ENCODE data around the gene SPTLC3. TPM values are rescaled to one million over a fixed set of nuclear protein-coding genes. Genes with fewer than 3 reads are reported as not detected.

Gene SPTLC3
- total and polyA plus RNA-seq, 2 experiments from 2014 or later = 0.52 to 0.66 TPM

- Mint-ChIP-seq H3K36me3 (ENCODE audit: low read depth) (no peaks in the 10 kb centered on the region), H3K9me3 (no peaks in the 10 kb centered on the region), H3K4me3 (no peak overlapping the region), H3K27me3 (ENCODE audit: insufficient read depth, low read depth, poor library complexity) (peaks cover 2% of the 10 kb centered on the region), H3K27ac (no peak overlapping the region), H3K4me1 (peaks cover 5% of the 10 kb centered on the region)
- H3K27ac ChIP-seq (ENCODE audit: low read depth) = no peak overlapping the region
- H3K27me3 ChIP-seq (ENCODE audit: insufficient read depth) = no peaks in the 10 kb centered on the region
- no peak for DNase-seq (ENCODE audit: low spot score)
- TF ChIP-seq ZNF462 (CRISPR knock-in tag; IDR thresholded peaks at IDR 0.05) (no peak), CTCF (conservative IDR thresholded peaks at IDR 0.05; ENCODE audit: low read depth in 2 of 2) (no peak), REST (IDR thresholded peaks at IDR 0.05; ENCODE audit: unreplicated experiment) (no peak), CREB1 (CRISPR knock-in tag; IDR thresholded peaks at IDR 0.05; ENCODE audit: low read depth) (no peak), NANOG (IDR thresholded peaks at IDR 0.05; ENCODE audit: borderline replicate concordance) (no peak), EZH2 (IDR thresholded peaks at IDR 0.05; ENCODE audit: low read depth, unreplicated experiment) (no peak), EZH2phosphoT487 (IDR thresholded peaks at IDR 0.05; ENCODE audit: unreplicated experiment) (no peak), JUNB (IDR thresholded peaks at IDR 0.05; ENCODE audit: unreplicated experiment) (no peak), ETS1 (IDR thresholded peaks at IDR 0.05) (no peak), ZNF331 (CRISPR knock-in tag; IDR thresholded peaks at IDR 0.05; ENCODE audit: low read depth) (no peak), STAT1 (IDR thresholded peaks at IDR 0.05; ENCODE audit: unreplicated experiment) (no peak), POLR2AphosphoS5 (IDR thresholded peaks at IDR 0.05; ENCODE audit: low read depth) (no peak), ZNF114 (CRISPR knock-in tag; IDR thresholded peaks at IDR 0.05) (no peak)
- no peak overlapping the region for H3K4me2 ChIP-seq
- H3K4me3 ChIP-seq = no peak overlapping the region
- no peak for ATAC-seq
- H4K20me1 ChIP-seq (replicated peaks; ENCODE audit: insufficient read depth) = no peaks in the 10 kb centered on the region
- H3K36me3 ChIP-seq (ENCODE audit: insufficient read depth) = no peaks in the 10 kb centered on the region
- H3K4me1 ChIP-seq (ENCODE audit: insufficient read depth) = peaks cover 9% of the 10 kb centered on the region; the same call in 1 of the 2 replicates
- no peaks in the 10 kb centered on the region for H3F3A ChIP-seq (replicated peaks; ENCODE audit: low read depth)
- H3K79me2 ChIP-seq (replicated peaks; ENCODE audit: insufficient read depth) = no peaks in the 10 kb centered on the region
- H3K9me2 ChIP-seq (ENCODE audit: insufficient read depth) = peaks cover 12% of the 10 kb centered on the region
- no peak overlapping the region for H2AFZ ChIP-seq
Observed at GRCh38 chr20:12989586-12990115, 19.1 kb upstream of the SPTLC3 start.
